HG03064 (cell line): ENCODE results near the gene RNF217.
"Not testable (repeated sequence)": the region's sequence is repeated elsewhere in the genome, so short reads cannot be mapped to it uniquely, and the experiment has no call there.

Experiments
- ATAC-seq: cut with Tn5 transposase; IDR thresholded peaks from one replicate; pipeline ENCODE4 v1.9.1; 2021; ENCODE audit warnings: low read depth; ENCODE audit not compliant: unreplicated experiment

RNF217 gene

DNA sequence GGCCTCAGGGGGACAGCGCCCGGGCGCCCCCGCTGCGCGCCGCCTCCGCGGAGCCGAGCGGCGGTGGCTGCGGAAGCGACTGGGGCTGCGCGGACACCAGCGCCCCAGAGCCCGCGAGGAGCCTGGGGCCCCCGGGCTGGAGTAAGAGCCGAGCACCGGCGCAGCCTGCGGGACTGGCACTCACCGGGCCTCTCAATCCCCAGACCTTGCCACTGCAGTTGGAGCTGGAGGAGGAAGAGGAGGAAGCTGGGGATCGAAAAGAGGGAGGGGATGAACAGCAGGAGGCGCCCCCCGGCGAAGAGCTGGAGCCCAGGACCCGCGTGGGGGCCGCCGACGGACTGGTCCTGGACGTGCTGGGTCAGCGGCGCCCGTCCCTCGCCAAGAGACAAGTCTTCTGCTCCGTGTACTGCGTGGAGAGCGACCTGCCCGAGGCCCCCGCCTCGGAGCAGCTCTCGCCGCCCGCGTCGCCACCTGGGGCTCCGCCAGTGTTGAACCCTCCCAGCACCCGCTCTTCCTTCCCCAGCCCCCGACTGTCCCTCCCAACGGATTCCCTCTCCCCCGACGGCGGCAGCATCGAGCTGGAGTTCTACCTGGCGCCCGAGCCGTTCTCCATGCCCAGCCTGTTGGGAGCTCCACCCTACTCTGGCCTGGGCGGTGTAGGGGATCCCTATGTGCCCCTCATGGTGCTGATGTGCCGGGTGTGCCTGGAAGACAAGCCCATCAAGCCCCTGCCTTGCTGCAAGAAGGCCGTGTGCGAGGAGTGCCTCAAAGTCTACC, 590 bp downstream of the RNF217 start:
- no peak for ATAC-seq

DNA sequence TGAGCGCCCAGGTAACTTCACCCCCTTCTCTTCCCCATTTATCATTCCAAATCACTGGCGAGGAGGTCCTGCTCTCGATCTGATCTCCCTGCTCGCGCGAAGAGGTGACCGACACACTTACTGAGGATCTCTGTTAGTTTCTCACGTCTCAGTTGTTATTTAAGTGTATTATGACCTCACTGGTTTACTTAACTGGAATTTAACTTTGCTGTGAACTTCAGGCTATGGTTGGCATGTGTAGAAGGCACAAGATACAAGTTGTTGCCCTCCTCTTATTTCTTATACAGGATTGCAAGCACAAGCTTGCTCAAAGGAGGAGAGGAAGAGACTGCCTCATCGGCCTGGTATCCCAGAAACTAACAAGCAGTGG, 1.2 kb downstream of the RNF217 start:
- ATAC-seq, result no peak

DNA sequence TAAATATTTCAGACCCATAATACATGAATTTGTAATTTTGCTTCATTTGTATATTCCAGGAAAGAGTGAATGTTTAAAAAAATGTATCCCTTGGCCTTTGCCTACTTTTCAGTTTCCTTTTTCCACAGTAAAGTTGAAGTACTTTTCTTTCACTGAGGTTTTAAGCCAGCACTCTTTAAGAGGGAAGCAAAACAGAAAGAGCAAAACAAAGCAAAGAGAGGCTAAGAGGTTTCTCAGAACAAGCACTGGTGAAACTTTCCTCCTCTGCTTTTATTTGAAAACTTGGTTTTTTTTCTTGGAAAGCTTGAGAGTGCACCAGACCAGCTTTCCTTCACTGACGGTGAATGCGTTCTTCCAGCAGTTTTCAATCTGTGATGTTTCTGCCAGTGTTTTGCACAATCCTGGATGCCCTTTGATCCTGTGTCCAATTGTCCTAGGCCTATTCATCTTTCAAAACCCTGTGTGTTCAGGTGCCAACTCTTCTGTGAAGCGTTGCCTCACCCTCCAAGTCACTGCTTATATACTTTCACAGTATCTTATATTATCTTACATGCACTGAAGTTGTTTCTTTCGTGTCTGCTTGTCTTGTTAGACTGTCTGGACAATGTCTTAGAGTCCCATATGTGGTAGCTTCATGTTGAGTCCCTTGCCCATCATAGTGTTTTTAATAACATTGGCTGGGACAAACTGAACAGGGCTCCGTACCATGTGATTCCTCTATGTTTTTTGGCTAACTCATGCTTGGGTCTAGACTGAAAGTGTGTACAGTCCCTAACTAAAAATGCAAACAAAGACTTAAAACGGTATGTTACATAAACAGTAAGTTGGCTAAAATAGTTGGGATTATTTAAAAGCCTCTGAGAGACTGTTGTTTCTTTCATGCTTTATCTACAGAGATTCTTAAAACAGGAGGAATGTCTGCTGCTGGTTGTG, 1.9 kb downstream of the RNF217 start:
- ATAC-seq, result no peak

DNA sequence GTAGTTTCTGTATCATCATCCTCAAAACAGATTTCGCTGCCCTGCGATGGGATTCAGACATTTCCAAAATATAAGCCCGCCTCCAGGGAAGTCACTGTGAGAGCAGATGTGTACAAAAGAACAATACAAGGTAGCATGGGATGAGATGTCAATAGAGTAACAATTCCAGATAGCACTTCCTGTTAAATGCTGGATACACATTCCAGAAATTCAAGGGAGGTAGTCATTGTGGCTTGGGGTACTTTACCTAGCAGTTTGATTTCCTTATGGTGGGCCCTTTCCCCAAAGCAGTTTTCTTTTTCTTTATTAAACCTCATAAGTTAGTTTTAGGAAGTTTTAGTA, 2.5 kb downstream of the RNF217 start:
- ATAC-seq, result no peak

DNA sequence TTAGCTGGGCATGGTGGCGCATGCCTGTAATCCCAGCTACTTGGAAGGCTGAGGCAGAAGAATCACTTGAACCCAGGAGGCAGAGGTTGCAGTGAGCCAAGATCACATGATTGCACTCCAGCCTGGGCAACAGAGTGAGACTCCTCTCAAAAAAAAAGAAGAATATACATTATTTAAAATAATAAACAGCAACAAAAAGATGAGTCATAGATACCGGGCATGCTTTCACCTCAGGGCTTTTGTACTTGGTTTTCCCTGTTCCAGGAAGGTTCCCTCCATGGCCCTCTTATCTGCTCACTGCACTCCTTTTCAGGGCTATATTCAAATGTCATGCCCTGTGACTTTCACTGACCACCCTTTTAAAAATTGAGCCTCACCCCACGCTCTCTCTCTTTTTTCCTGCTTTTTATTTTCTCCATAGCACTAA, 3.2 kb downstream of the RNF217 start:
- not testable (repeated sequence) for ATAC-seq

DNA sequence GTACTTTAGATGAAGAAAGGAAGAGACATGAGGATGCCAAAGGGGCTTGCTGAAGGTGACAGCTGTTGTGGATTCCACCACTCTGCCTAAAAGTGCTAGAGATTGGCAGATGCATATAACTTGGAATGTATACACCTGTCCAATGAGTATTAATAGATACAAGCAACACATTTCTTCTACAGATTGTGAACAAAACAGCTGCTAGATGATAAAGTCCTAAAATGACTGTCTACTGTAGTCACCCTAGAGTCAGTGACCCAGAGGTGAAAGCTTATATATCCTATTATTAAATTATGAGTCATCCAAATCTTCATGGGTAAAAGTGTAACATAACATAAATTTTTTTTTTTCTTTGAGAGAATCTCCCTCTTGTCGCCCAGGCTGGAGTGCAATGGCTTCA, 5.2 kb downstream of the RNF217 start:
- no peak for ATAC-seq

DNA sequence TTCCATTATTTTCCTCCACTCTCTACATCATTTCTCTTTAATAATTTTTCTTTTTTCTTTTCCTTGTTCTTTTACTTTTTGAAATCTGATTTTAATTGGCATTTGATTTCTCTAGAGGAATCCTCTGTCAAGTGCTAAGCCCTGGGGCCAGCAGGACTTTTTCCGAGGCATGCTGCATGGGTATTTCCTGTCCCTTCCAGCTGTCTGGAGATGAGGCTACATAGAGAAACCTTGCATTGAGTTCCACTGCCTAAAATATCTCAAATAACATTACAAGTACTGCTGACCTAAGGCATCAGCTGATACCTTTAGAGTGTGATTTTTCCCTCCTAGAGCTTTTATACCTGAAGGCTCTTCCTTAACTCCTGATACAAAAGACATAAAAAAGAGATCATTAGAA, 6.2 kb downstream of the RNF217 start:
- no peak for ATAC-seq

DNA sequence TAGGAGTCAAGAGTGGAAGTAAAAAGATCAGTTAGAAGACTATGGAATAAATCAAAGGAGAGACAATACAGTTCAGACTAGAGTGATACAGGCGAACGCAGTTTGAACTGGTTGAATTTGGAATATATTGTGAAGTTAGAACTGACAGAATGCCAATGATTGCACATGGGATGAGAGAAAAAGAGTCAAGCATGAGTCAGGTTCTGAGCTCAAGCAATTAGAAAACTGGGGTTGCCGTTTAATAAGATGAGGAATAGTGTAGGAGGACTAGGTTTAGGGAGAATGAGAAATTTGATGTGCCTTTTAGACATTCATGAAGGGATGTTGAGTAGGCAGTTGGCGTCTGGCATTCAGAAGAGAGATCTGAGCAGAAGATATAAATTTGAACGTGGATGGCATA, 8.0 kb downstream of the RNF217 start:
- no peak for ATAC-seq

DNA sequence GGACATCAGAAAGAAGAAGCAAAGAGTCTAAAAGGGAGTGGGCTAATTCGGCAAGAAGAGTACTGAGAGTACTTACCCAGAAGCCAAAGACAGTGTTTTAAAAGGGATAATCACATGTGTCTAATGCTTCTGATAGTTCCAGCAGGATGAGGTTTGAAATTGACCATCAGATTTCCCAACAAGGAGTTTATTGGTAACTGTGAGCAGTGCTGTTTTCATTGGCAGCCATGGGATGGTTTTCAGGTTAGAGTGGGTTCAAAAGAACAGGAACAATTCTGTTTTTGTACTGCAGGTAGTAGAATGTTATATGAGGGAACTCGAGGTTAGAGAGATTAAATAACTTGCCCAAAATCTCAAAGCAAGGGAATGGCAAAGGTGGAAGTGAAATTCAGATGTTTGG, 8.5 kb downstream of the RNF217 start:
- no peak for ATAC-seq

DNA sequence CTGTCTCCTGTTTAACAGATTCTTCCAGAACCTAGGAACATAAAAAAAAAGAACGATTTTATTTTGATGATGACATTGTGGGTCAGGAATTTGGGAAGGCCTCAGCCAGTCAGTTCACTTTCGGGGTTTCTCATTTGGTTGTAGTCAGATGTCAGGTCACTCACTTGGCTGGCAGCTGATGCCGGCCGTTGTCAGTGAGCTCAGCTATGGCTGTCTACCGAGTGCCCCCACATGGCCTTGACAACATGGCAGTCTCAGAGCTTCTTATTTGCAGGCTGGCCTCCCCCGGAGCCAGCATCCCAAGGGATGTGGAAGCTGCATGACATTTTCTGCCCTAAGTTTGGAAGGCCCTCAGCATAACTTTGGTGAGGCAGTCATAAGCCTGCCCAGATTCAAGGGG, 11.5 kb downstream of the RNF217 start:
- ATAC-seq, result no peak

DNA sequence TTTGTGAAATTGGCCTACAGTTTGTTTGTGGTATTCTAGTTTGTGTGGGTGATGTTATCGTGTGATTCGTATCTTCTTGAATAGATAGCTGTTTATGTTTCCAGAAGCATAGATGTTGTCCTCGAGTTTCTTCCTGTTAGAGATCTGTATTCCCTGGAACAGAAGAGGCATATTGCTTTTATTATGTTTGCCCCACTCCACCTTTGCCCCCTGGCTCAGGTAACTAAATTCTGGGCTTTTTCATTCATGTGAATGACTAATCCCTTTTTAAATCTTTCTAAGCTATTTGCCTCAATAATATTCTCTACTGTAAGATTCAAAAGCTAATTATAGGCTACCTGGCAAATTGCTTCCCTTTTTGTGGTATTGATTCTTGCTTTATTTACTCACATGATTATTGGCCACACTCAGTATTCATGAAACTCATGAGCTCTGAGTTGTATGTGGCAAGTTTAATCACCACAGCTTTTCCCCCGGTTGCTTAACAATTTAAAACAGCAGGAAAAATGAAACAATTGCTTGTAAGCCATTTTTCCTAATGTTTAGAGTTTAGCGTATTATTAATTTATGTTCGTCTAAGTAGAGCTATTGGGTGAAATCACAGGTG, 12.6 kb downstream of the RNF217 start:
- ATAC-seq, result no peak

DNA sequence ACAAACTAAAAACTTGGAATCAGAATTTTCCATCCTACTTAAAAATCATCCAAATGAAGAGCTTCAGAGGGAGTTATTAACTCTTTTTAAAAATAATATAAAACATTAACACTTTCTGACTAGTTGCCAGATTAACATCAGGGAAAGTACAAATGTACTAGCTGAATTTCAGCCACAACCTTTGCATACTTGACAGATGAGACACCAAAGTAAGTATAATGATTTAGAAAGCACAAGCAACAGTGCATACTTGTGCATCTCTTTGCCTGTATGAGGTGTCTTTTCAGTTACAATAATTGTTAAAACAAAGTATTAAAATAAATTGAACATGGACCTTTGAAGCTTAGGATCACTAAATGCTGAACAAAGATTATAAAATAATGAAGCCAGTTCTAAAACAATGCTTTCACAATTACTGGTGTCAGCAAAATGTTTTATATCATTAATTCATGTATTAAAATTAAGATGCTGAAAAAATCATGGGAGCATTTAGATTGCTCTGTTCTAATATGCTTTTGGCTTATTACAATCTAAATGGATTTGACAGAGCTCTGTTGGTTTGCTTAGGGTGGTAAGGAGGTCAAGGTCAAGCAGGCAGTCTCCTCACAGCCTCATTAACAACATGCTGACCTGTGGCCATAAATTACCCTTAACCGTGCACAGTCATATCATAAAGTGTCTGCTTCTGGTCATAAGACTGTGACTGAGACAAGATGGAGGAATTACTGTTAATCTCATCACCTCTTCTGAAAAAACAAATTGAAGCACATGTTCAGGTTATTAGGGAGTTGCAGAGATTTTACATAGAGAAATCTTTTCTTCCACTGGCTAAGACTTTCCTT, 15.1 kb downstream of the RNF217 start:
- no peak for ATAC-seq

DNA sequence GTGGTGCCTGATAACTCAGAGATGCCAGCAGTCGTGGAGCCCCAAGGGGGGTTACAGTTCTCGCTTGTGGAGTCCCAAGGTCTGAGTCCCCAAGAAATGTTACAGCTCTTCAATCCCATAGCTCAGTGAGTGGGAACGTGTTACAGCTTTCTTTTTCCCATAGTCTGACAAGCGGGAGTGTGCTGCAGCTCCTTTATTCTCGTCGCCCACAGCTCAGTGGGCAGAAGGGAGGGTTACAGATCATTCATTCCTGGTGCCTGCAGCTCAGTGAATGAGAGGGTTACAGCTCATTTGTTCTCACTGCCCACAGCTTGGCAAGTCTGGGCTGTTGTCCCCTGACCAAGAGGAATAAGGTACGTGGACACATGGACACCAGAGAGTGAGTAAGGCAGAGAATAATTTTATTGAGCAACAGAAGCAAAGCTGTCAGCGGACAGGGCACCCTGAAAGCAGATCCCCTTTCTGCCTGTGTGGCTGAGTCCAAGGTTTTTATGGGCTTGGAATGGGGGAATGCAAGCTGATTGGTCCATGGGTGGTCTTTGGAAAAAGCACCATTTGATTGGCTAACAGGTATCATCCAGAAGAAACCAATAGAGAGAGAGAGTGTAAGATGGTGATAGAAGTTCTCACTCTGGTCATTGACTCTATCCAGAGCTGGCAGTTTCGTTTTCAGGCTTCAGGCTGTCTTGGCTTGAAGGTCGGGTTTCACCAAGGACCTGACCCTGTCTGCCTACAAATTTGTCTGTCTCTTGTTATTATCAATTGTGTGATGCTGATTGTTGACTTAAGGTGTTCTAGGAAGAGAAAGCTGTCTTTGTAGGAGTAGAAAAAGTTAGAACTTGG, 16.4 kb downstream of the RNF217 start:
- ATAC-seq, result no peak

DNA sequence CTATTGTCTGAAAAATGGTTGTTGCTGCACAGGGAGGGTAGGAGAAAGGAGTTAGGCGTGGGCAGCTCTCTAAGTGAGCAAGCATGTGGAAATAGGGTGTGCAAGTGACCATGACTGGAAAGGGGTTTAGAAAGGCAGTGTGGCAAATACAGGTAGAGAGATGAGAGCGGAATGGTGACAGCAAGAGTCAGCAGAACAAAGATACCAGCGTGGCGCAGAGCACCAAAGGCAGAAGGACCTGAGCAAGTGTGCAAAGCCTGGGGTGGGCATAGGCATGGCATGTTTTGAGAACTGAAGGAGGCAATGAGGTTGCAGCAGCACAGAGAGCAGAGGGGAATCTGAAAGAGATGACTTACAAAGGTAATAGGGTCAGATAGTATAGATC, 17.0 kb downstream of the RNF217 start:
- no peak for ATAC-seq

DNA sequence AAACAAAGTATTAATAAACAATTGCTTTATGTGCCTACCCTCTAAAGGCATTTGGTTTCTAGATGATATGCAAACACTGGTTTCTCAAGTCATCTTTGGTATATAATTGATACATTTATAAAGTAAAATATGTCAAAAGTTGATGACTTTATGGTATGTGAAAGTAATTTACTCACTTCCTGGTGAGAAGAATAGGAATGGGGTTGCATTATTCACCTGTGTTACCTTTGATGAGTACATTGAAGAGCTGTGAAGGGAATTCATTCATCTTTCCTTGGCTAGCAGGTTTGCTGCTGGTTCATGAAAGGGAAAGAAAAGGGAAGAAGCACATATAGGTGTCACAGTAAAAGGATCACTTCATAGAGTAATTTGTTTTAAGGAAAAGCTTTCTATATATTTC, 20.4 kb downstream of the RNF217 start:
- no peak for ATAC-seq

DNA sequence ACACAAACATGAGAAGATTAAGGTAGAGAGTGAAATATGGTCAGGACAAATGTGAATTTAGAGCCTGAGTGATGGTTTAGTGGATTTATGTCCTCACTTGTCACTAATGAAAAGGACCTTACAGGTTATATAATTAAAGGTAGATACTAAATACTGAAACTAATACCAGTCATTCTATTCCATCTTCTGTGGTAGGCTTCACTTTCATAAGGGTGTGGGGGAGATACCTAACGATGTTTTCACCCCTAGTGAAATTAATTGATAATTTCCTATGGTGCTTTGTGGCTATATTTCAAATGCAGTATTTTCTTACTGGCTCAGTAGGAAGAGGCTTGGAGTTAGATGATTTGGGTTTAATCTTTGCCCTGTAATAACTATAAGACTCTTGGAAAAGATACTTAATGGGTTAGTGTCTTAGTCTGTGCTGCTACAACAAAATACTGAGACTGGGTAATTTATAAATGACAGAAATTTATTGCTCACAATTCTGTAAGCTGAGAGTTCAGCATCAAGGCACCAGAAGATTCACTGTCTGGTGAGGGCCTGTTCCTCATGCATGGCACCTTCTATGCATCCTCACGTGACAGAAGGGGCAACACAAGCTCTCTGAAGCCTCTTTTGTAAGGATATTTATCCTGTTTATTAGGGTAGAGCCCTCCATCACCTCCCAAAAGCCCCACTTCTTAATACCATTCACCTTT, 21.3 kb downstream of the RNF217 start:
- ATAC-seq, result no peak

DNA sequence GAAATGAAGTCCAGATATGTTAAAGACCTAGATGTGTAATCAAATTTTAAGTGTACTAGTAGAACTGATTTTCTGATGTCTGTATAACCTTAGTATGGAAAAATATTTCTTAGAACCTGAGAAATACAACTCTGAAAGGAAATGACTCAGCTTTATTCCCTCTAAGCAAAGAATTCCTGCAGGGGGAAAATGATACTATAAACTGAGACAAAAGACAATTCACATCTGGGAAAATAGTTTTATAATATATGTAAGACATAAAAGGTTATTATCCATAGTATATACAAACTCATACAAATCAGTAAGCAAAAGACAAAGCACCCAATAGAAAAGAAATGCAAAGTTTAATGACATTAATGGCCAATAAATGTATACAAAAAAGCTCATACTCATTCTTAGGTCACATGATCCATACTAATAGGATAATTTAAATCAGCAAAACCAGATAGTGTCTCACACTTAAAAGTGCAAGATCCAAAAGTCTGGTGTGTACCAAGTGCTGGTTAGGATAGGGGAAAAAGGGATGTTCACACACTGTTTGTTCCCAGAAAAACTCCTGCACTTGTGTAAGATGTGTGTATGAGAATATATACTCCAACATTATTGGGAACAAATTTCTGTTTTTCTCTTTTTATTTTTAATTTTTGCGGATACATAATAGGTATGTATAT, 22.6 kb downstream of the RNF217 start:
- ATAC-seq, result no peak

DNA sequence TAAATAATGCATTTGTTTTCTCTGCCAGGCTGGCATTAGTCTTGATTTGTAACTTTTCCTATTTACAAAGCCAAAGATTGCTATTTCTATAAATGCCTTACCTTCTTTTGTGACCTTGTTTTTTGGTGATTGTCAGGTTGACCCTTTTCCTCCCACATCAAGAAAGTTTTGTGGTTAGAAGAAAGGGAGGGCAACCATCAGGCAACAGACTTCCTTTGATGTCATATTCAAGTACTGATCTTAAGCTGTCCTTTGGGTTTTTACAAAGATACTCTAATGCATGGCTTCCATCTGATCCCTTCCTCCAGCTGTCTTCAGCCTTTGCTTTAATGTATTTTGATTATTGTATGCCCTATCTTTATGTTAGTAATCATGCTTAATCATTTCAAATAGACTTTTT, 23.9 kb downstream of the RNF217 start:
- ATAC-seq, result no peak

DNA sequence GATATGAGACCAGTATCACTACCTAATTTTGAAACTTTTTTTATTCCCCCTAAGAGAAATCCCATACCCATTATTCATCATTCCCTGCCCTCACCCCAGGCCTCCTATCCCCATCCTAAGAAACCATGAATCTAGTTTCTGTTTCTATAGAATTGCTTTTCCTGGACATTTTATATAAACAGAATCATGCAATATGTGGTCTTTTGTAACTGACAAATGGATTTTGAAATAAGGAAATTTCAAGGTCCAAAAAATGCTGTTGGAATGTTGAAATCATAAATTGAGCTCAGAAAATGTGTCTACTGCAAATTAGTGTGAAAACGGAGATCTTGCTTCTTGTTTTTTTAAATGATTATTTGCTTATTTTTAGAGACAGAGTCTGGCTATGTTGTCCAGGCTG, 25.1 kb downstream of the RNF217 start:
- no peak for ATAC-seq
